ENCODE results near the gene RFPL1.

The RFPL1 gene

DNA sequence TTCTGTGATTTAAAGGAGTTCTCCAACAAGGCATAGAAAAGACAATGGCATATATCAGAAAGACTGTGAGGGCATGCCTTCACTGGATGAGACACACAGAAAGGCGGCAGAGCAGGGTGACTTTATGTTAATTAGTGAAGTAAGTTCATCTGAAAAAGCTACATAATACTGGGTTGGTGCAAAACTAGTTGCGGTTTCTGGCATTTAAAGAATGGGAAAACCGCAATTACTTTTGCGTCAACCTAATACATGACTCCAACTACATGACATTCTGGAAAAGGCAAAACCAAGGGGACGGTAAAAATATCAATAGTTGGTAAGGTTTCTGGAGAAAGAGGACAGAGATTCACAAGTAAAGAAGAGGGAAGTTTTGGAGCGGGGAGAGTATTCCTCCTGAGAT lies 5.1 kb downstream of the RFPL1 start:
- no peak for DNase-seq (ENCODE audit: low spot score)

GRCh38 chr22:29443861-29444792 lies 5.7 kb downstream of the RFPL1 start:
- DNase-seq (ENCODE audit: low spot score): no peak

DNA sequence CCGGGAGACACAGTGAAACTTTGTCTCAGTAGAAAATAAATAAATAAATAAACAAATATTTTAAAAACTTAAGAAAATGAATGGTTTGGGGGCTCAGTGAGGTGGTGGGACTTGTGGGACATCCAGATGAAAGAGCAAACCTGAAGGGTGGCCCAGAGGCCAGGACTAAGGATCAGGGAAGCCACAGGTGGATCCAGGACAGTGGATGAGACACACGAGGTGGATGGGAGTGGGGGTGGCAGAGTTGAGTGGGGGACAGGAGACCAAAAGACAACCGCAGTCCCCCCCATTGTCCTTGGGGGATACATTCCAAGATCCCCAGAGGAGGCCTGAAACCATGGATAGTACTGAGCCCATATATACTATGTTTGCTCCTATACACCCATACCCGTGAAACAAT lies 7.1 kb downstream of the RFPL1 start:
- no peak for DNase-seq (ENCODE audit: low spot score)

DNA sequence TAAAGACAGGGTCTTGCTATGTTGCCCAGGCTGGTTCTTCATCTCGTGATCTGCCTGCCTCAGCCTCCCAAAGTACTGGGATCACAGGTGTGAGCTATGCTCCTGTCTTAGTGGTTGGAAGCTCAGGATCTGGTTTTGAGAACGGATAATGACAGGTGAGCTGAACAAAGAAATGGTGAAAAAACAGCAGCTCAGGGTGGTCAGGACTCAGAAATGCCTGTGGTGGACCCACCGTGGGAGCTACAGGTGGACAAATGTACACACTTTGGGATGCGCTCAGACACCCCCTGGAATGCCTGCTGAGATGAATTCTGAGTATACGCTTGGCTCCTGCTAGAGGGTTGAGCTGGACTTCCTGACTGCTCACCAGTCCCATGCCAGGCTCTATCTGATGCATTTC lies 9.5 kb downstream of the RFPL1 start:
- DNase-seq (ENCODE audit: low spot score): no peak

- no peak for DNase-seq (ENCODE audit: low spot score)
Measured at GRCh38 chr22:29449296-29449875, 11.0 kb downstream of the RFPL1 start.

- DNase-seq (ENCODE audit: low spot score): no peak
Measured at GRCh38 chr22:29450222-29450621, 11.8 kb downstream of the RFPL1 start.

DNA sequence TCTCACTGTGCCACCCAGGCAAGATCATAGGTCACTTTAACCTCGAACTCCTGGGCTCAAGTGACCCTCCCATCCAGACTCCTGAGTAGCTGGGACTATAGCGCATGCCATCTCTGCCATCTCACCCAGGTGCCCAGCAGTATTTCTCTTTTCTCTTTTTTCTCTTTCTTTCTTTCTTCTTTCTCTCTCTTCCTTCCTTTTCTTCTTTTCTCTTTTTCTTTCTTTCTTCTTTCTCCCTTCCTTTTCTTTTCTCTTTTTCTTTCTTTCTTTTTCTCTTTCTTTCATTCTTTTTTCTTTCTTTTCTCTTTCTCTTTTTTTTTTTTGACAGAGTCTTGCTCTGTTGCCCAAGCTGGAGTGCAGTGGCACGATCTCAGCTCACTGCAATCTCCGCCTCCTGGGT lies 13.5 kb downstream of the RFPL1 start:
- DNase-seq (ENCODE audit: low spot score): no peak

- peak; percentile 97 for DNase-seq (ENCODE audit: low spot score)
Measured at GRCh38 chr22:29454276-29454675, 15.9 kb downstream of the RFPL1 start.

DNA sequence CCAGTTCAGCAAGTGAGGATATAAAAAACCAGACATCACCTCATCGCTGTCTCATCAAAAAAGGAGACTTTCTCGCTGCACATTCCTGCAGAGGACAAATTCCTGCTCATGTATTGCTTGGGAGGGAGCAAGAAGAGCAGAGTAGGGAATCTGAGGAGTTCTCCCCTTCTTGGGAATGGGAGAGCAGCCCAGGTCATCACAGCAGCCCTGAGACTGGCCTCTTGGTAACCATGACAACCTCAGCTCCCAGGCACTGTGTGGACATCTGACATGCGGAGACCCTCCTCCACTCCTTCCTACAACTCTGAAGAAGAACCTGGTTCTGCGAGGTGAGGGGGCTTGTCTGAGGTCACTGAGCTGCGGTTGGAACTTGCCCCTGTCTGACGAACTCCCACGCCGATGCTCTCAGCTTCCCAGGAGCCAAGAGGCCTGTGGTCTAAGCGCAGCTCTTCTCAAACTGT lies 17.9 kb downstream of the RFPL1 start:
- DNase-seq (ENCODE audit: low spot score): no peak

GRCh38 chr22:29457730-29458129 lies 19.3 kb downstream of the RFPL1 start:
- peak; percentile 78 for DNase-seq (ENCODE audit: low spot score)

GRCh38 chr22:29458551-29458950 lies 20.2 kb downstream of the RFPL1 start:
- no peak for DNase-seq (ENCODE audit: low spot score)

DNA sequence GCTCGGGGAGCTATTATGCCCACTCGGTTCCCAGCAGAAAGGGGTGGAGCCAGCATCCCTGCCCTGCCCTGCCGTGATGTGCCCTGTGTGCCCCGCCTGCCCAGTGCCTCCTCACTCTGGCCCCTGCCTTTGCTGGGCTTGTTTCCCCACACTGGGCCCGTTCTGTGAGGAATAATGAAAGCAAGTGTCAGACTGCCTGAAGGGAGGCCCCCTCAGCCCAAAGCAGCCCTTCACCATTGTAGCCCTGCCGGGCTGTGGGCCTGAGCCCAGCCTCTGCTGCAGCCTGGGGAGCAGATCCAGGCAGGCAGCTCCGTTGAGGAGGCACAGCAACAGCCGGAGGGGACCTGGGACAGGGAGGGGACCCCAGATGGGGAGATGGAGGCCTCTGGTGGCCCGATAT lies 21.4 kb downstream of the RFPL1 start:
- no peak for DNase-seq (ENCODE audit: low spot score)

GRCh38 chr22:29461263-29461662 lies 22.9 kb downstream of the RFPL1 start:
- DNase-seq (ENCODE audit: low spot score): no peak

DNA sequence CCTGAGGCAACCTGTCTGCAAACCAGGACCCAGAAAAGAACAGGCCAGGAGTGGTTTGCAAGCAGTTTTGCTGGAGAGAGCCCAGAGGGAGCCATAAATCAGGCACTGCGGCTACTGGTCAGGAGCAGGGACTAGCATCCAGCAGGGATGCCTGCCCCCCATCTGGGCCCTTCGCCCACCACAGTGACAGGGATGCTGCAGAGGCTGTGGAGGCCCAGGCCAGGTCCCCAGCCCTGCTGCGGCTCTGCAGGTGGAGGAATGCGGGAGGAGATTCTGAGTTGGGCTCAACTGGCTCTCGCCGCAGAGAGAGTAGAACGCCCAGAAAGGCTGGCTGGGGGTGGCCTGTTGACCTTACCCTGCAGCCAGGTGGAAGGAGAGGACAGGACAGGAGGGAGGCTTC lies 25.2 kb downstream of the RFPL1 start:
- DNase-seq (ENCODE audit: low spot score): no peak

DNA sequence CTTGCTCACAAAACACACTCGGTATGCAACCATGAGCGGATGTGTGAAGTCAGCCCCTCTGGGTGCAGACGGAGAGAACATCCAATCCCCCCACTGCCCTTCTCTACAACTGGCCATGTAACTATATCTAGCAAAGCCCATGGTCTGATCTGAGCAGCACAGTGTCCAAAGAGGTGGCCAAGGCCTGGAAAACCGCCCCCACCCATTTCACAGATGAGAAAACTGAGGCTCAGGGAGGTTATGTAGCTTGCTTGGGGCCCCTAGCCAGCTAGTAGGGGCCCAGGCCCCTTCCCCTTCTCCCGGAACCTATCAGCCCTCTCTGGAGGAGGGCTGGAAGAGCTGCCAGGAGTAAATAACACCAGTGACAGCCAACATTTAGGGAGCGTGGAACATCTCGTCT lies 26.2 kb downstream of the RFPL1 start:
- no peak for DNase-seq (ENCODE audit: low spot score)

- no peak for DNase-seq (ENCODE audit: low spot score)
Measured at GRCh38 chr22:29469755-29470154, 31.4 kb downstream of the RFPL1 start.

GRCh38 chr22:29470159-29470855 lies 31.9 kb downstream of the RFPL1 start:
- DNase-seq (ENCODE audit: low spot score): peak; percentile 31

DNA sequence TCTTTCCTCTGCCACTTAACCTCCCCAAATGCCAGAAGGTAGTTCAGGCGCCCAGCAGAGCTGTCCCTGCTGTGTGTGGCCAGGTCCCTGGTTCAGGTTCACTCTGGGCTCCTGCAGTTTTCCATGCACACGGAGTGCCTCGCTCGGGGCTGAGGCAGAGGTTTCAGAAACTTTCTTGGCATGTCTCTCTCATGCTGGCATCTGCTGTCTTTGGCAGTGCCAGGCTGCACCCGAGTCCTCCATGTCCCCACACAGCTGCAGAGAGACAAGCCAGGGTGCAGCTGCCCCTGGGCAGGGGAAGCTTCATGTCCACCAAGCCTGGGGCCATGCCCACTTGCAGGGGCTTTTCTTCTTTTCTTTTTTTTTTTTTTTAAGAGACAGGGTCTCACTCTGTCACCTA lies 34.6 kb downstream of the RFPL1 start:
- DNase-seq (ENCODE audit: low spot score): no peak

- DNase-seq (ENCODE audit: low spot score): no peak
Measured at GRCh38 chr22:29475550-29475949, 37.2 kb downstream of the RFPL1 start.

DNA sequence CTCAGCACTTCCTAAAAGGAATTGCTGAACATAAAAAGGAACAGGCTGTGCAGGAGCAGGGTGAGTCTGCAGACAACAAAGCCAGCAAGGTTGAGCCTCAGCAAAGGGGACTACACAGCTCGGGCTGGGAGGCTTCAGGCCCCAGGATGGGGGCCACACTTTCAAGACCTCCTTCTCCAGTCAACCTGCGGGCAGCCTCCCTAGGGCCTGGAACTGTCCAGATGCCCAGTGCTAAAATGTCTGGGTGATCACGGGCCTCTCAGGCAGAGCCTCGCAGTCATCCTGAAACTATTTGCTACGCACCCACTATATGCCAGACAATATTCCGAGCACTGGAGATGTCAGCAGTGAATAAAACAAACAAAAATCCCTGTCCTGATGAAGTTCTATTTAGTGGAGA lies 37.7 kb downstream of the RFPL1 start:
- no peak for DNase-seq (ENCODE audit: low spot score)

DNA sequence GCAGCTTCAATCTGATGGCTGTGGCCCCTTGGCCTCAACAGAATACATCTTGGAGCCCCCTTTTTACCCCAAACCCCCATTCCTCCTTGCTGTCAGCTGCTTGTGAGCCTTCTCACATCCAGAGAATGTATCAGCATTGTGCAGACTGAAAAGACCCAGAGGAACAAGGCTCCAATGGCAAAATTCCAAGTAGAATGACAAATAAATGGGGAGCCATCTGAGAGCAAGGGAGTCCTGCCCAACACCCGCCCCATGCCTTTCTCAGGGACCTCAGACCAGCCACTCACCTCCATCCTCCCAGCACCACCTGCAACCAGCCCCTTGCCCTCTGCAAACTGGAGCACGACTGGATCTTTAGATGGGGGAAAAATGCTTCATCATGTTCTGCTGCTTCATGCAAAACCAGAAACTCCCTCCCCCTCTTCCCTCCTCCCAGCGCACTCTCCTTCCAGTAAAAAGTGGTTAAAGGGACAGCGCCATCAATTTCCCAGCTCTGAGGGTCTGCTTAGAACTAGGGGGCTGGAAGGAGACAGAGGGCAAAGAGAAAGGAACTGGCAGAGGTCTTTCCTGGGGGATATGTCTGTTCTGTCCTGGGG lies 39.4 kb downstream of the RFPL1 start:
- peak; percentile 70 for DNase-seq (ENCODE audit: low spot score)
